ENCODE results near the gene LIMA1.

LIMA1 gene

DNA sequence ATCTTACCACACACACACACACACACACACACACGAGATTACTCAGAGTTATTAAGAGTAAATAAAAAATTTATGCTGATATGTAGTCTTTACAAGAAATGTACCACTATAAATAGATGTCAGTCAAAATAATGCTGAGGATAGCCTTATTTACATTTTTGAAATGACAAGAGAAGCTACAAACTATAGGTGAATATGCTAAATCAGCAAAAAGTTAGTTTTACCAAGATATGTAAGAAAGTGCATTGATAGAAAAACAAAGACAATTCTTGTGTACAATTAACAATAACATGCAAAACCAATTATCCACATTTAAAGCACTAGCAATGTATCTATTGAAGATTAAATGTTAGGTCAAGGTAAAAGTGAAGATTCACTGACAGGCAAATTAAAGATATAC is 69.3 kb downstream of the LIMA1 start:
- no peak for DNase-seq

DNA sequence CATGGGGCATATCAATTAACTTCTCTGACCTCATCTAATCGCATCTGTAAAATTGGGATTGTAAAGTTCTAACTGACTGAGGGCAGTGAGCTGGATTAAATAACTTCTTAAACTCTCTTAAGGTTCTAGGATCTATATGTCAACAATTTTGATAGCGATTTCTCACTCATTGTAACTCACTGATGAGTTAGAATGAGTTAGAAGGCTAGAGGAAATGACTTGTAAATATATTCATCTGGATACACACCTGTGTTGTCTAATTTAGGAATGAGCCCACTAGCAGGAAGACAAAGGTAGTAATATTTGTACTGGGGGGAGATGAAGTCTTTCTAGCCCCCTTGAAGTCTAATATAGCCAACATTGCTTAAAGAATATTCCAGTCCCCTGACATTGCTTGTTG is 69.9 kb downstream of the LIMA1 start:
- DNase-seq = no peak

DNA sequence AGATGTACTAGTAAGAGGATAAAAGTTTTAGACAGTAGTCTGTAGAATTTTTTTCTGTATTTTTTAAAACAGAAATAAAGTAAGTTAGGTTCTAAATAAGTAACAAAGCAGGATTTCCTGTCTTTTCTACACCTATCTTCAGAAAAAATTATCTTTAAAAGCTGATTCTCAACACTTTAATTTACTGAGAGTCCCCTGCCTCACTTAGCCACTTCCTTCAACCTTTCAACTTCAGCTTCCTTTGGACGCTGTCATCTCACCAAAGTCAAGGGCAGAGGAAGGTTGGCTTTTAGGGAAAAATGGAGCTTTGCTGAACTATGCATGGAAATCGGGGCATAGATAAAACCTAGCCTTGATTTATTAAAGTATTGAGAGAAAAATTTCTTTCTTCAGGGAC is 71.3 kb downstream of the LIMA1 start:
- no peak for DNase-seq

DNA sequence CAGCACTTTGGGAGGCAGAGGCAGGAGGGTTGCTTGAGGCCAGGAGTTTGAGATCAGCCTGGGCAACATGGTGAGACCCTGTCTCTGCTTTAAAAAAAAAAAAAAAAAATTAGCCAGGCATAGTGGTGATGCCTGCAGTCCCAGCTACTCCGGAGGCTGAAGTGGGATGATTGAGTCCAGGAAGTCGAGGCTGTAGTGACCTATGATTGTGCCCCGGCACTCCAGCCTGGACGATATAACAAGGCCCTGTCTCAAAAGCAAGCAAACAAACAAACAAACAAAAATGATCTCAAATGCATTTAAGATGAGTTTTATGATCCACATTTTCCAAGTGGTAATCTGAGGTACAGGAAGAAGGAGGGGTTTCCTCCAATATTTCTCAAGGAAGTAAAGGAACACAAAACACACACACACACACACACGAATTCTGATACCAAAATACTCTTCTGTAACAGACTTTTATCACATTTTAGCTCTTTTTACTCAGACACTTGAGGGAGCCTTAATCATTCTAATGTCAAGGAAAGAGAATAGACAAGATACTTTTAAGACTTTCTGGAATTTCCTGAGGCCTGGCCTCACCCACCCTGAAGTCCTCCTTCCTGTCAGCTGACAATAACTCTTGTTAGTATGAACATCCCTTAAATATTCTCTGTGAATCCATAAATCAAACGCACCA is 71.8 kb downstream of the LIMA1 start:
- DNase-seq = no peak

DNA sequence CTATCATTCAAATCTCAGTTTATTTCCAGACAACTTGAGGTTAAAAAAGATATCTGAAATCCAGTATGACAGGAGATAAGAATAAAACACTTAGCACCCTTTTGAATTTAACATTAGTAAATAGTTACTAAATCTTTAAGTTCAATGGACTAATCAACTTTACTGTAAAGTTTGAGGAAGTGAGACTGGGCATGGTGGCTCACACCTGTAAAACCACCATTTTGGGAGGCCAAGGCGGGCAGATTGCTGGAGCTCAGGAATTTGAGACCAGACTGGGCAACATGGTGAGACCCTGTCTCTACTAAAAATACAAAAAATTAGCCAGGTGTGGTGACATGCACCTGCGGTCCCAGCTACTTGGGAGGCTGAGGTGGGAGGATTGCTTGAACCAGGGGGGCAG is 75.9 kb downstream of the LIMA1 start:
- no peak for DNase-seq

DNA sequence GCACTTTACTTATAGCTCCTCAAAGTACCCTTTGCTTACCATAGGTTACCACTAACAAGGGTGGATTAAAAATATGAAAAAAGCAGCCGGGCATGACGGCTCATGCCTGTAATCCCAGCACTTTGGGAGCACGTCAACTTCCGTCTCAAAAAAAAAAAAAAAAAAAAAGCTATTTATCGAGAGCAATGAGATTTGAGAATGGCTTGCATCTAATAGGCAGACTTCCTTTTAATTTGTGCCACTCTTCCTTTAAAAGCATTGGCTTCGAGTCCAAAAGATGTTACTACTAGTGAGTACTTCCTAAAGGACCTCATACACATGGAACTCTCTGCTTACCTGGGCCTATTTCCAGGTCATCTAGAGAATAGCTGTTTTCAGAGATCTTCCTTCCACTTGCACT is 77.7 kb downstream of the LIMA1 start:
- no peak for DNase-seq

DNA sequence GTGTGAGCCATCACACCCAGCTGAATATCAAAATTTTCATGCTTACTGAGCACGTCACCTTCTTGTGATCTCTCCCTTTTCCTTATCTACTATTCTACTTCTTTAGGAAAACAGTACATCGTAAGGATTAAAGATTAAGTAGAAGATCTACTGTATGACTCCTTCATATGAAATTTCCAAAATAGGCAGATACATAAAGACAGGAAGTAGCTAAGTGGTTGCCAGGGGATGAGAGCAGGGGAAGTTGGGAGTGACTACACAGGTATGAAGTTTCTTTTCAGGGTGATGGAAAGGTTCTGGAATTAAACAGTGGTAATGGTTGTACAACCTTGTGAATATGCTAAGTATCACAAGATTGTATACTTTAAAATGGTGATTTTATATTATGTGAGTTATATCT is 79.6 kb downstream of the LIMA1 start:
- no peak for DNase-seq

DNA sequence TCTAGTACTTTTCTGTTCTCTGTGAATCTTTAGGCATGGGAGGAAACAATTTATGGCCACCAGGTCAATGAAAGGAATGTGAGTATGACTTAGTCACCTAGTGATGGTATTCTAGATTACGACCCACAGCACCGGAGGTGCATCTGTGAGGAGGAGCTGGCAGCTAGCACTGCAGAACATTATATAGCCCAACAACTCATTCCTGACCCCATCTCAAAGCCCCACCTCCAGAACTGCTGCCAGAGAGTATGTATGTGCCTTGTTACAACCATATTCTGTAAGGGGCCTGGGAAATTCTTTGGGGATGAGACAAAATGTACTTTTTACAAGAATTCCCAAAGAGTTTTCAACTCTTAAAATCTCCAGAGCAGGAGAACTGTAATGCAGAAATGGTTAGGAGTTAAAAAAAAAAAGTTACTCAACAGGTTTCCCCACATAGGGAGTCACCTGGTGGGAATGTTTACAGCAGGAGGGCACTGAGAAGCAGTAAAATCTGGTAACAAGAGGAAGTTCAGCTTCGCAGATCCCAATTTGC is 81.3 kb downstream of the LIMA1 start:
- DNase-seq = no peak

DNA sequence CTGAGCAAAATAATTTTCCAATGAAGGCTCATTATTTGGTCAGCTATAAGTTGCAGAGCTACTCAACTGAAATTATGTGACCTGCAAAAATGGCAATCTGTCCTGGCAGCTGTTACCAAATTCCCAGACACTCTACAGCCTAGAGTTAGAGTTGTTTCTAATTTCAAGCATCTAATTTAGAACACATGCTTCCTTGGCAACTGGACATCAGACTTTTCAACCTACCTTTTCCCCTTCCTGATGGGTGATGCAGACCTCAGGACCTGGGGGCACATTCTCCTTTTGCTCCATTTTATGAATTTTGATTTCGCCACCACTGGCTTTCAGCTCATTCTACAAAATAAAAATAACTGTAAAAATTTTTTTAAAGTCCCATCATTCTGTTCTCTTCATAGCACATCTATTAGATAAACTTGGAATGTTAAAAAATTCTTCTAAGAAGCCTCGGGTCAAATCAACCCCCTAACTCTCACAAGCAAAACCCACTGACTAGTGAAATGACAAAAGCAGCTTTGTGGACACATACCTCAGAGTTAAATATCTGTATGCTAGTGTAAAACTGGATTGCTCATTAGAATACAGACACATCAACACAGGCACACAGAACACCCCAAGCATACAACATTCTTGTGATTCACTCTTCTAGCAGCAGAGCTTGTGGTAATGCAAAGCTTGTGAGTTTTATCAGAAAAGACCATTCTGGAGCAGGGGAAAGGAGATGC is 82.6 kb downstream of the LIMA1 start:
- DNase-seq = no peak

DNA sequence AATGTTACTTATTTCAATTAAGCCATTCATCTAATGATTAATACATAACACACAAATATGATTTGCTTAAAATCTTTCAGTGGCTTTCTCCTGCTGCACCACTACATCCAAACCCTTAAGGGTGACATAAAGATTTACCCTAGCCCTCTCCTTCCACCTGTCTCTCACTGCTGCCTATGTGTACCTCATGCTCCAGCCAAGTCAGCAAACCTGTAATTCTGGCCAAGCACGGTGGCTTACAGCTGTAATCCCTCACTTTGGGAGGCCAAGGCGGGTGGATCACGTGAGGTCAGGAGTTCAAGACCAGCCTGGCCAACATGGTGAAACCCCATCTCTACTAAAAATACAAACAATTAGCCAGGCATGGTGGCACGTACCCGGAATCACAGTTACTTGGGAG is 84.5 kb downstream of the LIMA1 start:
- no peak for DNase-seq

DNA sequence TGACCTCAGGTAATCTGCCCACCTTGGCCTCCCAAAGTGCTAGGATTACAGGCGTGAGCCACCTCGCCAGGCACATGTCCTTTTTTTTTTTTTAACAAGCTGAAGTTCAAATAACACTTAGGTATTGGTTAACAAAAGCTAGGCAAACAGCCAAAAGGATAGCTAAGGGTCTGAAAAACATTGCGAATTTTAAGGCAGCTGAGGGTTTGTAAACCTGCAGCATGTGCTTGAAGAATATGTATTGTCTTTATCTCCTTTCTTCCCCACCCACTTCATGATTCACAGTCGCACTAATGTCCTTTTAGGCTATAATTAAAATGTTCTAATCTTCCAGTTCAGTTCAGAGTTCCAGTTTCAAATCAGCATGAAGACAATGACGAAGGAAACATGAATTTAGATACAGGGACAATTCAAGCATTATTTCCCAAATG is 86.0 kb downstream of the LIMA1 start:
- DNase-seq = no peak

DNA sequence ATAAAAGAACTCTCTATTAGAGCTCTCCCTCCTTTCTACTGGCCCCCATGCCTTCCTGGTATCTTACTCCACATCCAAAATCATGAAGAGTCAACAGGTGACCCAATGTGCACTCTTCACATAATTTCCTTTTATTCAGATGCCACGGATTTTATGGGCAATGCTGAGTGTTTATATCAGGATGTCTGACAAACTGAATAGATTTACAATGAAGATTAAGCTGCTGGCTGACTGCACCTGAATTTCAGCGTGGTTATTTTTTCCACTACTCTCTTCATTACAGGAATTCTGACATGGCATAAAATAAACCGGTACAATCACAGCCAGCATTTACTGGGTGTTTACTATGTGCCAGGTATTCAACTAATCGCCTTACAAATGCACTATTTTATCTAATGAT is 86.8 kb downstream of the LIMA1 start:
- DNase-seq = no peak

DNA sequence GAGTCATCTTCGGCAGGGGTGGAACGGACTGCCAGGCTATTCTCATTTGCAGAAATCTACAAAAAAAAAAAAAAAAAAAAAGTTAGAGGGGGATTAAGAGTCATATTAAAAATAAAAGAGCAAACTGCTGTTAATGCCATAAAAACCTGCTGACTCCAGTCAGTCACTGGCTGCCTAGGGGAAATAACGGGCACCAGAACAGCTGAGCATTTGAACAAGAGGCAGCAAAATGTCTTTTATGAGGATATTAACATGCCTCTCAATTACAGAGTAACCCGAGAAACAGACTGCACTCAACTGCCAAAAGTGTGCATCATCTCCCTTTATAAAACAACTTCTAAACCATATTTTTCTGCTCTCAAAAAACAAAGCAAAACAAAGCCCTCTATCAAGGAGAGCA is 87.5 kb downstream of the LIMA1 start:
- no peak for DNase-seq

DNA sequence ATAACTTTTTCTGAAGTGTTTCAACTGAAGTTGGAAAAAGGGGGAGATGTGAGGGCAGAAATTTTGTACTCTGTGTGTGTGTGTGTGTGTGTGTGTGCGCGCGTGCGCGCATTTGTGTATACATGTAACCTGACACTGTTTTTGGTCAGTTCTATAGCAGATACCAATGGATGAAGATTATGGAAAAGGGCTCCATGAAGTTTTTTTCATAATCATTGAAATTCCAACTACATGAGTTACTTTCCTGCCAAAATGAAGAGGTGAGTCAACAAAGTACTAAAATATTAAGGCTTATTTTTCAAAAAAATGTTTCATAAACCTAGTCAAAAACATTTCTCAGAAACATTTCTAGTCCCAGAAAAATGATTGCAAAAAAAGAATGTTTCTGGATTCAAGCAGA is 90.4 kb downstream of the LIMA1 start:
- no peak for DNase-seq

DNA sequence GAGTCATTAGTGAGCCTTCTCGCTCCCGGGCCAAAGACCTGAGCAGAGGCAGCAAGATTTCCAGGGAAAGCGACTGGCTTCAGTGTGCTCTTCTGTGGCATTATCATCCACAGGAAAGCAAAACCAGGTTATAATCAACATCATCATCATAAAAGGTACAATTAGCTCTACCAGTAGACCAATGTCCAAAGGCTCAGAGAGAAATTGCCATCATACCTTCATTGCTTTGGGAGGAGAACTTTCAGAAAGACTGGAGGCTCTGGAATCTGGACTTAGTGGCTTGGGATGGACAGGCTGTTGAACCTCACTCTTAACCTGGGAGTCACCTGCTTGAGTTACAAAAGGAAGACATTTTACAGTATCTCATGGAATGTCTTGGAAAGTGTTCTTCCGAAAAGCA is 91.1 kb downstream of the LIMA1 start:
- no peak for DNase-seq

DNA sequence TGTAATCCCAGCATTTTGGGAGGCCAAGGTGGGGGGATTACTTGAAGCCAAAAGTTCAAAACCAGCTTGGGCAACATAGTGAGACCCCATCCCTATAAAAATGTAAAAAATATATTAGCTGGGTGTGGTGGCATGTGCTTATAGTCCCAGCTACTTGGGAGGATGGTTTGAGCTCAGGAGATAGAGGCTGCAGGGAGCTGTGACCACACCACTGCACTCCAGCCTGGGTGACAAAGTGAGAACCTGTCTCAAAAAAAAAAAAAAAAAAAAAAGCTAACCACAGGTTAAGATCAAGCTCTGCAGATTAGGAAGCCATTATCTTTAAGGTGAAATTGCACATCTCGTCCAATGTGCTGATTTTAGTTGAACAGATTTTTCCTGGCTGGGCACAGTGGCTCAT is 92.5 kb downstream of the LIMA1 start:
- DNase-seq = no peak

DNA sequence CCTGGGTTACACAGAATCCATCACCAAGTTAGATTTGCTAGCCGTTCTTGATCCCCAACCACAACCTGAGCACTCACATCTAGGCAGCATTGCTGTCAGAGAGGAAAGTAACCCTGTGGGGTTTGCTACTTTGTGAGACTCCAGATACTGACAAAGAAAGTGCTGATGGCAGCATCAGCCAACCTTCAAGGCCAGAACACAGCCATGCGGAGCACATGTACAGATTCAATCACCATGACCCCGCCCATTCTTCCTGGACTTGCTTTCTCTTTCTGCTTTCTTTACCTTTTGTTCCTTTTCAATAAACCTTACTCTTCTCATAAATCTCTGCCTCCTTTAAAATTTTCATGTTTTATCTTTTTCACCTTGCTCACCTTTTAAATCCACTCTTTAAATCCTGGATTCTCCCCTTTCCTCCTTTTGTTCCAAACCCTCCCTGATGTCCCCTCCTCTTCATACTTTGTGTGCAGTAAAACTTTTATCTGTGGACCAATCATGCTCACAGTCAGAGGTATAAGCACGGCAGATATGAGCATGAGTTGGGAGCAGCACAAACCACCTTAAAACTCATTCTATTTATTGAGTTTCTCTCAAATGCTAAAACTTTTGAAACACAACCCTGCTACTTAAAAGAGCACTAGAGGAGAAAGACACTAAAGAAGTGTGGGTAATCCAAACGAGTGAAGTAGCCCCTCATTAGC is 94.3 kb downstream of the LIMA1 start:
- DNase-seq = no peak

DNA sequence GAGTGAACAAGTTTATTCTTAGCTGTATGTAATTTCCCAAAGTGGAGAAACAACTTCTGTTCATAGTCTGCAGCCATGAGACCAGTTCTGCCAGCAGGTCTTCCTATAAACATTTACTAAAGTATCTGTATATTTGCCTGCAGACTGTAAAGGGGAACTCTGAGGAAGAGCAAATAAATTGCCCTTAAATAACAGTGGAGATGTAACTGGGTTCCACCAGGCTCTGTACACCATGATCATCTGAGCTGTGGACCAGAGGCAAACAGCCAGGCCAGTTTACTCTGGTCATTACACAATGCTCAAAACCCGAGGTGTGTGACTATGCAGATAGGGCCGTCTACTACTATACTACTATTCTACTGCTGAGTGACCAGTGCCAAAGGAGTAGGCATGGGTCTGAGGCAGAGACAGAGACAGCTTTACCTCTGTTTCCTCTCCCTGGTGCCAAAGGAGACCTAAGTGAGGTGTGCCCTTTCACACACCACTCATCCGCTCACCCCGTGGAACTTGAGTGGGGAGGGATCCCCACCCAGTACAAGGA is 95.0 kb downstream of the LIMA1 start:
- DNase-seq = no peak

DNA sequence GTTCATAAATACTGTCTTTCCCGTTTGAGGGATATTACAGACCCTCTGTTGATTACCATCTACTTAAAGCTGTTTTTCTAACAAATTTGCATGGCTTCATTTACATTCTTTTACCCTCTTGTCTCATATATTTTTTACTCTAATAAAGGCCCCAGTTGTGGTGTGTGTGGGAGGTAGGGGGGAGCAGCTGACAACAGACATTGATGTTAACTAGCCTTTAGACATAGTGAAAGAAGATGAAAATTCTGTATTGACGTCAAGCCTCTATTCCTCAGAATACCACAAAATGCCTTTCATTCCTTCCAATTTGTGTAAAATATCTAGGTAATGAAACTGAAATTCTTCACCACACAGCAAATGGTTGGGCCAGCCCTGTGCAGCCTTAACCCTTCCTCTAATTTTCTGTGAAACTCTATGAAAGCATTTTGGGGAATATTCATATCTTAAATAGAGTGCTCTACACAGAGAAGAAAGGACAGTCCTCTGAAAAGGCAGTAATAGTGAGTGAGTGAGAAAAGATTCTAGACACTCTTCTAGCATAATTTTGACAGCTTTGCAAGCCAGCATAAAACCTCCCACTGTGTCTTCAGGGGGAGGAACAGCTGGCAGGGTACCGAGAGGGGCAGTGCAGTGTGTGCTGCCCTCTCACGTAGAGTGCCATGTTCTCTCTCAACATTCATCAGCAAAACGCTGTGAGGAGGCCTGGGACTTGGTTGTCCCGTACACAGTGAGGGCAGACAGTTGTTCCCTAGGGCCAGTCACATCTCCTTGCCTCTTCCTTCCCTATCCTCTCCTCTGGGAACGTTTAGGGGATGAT is 96.0 kb downstream of the LIMA1 start:
- no peak for DNase-seq

DNA sequence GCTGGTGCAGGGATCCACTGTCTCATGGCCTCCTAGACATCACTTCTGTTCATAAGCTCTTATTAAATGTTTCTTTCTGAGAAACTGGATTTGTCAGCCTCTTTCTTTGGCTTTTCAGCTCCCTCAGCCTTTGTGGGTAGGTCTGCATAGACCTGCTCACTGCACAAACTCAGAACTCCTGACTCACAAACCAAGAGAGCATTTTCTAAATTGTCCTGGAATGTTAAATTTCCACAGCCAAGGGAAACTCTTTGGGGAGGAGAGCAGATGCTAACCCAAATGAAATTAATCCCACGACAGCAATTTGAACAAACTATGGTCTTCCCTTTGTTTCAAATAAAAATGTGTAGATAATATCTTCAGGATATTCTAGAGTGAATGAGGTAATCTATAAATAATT is 96.6 kb downstream of the LIMA1 start:
- DNase-seq = no peak

DNA sequence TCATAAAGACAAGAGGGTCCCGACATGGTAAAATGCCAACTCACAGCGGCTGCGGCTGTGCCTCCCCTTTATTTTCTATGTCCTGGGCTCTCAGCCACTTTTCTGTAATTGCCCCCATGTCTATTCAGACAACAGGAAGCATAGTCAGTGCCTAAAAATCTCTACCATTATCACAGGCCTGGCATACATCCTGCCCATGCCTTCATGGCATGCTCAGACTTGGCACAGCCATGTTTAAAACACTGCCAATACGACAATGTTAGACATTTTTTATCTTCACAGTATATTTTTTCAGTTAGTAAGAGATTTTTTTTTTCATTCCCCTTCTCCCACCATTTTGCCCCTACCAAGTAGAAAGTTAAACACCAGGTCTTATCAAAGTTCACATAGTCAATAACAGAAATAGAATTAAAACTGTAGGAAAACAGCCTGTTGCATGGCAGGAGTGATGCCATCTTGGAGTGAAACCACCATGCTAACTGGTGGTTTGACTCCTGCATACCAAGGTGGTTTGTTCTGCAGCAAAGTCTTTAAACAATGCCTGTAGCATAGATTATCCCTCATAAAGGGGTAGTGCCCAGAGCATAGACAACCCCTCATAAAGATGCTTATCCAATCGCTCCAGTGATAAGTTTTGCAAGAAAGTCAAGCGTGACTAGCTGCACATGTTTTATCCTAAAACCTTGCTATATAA is 97.2 kb downstream of the LIMA1 start:
- no peak for DNase-seq

DNA sequence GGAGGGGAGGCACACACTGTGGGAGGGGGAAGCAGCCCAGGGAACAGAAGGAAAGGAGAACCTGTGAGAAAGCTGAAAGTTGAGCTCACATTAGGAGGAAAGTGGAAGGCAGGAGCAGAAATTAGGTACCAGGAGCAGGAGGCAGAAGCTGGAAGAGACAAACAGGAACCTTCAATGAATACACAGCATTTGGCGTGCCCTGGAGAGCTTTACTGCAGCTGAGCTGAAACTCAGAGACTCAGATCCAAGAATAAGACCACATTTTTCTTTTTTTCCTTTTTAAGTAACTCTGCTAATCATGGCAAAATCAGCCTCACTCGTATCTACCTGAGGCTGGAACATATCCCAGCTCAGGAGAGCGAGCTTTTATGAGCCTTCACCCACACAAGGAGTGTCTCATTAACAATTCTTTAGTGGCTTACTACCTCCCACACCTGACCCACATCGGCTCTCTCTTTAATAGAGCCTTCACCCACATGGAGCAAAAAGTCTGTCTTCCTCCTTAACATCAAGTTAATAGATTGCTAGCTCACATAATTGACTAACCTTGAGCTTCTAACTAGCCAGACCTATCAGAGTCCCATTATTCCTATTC is 97.9 kb downstream of the LIMA1 start:
- DNase-seq = no peak

Measured in CD4-positive, alpha-beta T cell treated with Interleukin-15 for 1 hour (primary cell).